GM10266 (cell line): Measurements from ENCODE around the gene C1QTNF8.

Source experiments
- DNase-seq: peaks from one replicate; pipeline ENCODE4 v3.0.0; 2012; ENCODE audit errors: extremely low spot score
- CTCF ChIP-seq: IDR thresholded peaks from 2 replicates; pipeline ENCODE4 v1.5.1; 2012; ENCODE audit warnings: mild to moderate bottlenecking, low read depth; ENCODE audit not compliant: control insufficient read depth, insufficient read depth; ENCODE audit errors: missing control alignments

C1QTNF8 gene

DNA sequence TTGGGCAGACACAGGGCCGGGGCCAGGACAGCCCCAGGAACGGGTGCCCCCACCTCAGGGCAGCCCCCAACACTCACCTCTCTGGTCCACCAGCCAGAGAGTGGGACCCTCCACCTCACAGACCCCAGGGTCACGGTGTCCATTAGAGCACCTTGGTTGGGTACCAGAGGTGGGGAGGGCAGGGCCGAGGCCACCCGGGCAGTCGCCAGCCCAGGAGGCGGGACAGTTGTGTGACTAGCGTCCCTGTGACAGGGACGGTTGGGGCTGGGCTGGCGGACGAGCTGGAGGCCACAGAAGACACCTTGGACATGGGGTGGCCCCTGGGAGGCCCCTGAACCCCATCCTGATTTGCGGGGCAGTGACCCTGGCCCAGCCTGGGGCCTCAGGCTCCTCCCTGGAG lies 11.7 kb upstream of the C1QTNF8 start:
- no peak for TF ChIP-seq CTCF
- DNase-seq, result no peak

DNA sequence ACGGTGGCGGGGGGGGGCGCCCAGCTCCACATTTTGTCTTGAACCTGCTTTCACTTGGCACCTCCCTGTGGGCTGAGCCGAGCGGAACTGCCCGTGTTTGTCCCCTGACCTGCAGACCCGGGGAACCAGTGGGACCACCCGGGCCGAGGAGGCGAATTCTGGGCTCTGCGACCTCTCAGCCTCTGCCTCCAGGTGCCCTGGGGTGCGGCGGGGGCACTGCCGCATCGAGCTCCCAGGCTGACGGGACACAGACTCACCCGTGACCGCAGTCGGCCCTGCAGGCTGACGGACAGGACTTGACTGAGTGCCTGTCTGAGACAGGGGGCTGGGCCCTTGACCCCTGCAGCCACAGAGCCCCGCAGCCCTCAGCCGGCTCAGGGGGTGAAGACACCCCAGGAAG lies 11.1 kb upstream of the C1QTNF8 start:
- no peak for DNase-seq
- no peak for TF ChIP-seq CTCF

DNA sequence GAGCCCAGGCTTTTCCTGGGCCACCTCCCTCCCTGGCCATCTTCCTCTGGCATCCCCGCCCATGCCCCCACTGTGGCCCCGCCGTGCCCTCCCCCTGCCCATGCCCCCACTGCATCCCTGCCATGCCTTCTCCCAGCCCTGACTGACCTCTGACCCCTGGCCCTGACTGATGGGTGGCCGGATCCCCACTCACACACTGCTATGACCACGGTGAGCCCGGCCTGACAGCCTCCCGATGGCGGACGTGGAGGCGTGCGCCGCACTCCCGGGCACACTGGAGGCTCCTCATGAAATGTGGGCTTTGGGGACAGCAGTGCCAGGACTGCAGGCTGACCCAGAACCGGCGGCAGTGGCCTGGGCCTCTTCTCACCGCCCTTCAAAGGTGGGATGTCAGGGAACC lies 10.6 kb upstream of the C1QTNF8 start:
- no peak for TF ChIP-seq CTCF
- DNase-seq, result no peak

DNA sequence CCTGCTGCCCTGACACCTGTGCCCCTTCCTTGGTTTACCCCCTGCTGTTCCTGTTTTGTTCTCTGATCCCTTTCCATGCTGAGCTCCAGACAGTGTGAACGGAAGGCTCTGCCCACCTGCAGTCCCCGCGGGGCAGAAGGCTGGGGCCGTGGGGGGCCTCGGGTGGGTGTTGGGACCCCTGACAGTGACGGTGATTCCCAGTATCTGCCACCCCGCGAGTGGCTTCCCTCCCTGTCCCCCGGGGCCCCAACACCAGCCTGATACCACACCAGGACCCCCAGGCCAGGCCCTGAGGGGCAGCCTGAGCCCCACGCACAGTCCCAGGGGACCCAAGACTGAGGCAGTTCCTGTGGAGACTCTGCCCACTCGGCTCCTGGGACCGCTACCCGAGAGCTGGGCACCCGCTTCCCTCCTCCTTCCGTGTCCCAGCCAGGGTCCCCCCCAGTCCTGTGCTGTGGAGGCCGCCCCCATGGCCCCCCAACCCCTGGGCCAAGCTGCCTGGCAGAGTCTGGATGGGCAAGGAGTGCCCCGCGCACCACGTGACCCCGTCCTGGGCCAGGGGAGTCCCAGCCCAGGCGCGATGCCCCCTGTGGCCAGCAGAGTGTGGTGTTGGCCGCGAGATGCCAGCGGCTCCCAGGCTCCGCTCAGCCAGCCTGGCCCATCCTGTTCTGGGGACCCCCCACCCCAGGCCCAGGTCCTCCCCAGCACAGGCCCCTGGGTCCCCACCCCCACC lies 10.0 kb upstream of the C1QTNF8 start:
- peak; percentile 82 for DNase-seq
- TF ChIP-seq CTCF, result peak; percentile 66

DNA sequence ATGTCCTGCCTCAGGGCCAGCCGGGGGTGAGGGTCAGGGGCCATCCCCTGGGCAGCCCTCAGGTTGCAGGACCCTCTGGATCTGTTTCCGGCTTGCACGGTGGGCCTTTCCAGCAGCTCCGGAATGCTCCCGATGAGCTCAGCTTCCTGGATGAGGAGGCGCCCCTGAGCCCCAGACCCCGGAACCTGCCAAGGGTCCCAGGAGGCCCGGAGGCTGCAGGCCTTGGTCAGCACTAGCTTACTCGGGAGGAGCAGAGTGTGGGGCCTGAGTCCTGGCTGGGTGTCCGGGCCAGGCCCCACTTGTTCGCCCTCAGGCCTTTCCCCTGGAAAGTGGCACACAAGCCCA lies 7.6 kb upstream of the C1QTNF8 start:
- no peak for DNase-seq
- TF ChIP-seq CTCF, result no peak

GRCh38 chr16:1102921-1103635 lies 7.0 kb upstream of the C1QTNF8 start:
- peak; percentile 94 for DNase-seq
- TF ChIP-seq CTCF, result peak; percentile 89

GRCh38 chr16:1102333-1102700 lies 6.3 kb upstream of the C1QTNF8 start:
- no peak for TF ChIP-seq CTCF
- DNase-seq, result no peak
